ENCODE data around the gene NDUFAF8.

- no peak for TF ChIP-seq EZH2 (IDR thresholded peaks at IDR 0.05; ENCODE audit: borderline replicate concordance, low read depth, low read length, poor library complexity, severe bottlenecking)
- TF ChIP-seq, protein P1, sequence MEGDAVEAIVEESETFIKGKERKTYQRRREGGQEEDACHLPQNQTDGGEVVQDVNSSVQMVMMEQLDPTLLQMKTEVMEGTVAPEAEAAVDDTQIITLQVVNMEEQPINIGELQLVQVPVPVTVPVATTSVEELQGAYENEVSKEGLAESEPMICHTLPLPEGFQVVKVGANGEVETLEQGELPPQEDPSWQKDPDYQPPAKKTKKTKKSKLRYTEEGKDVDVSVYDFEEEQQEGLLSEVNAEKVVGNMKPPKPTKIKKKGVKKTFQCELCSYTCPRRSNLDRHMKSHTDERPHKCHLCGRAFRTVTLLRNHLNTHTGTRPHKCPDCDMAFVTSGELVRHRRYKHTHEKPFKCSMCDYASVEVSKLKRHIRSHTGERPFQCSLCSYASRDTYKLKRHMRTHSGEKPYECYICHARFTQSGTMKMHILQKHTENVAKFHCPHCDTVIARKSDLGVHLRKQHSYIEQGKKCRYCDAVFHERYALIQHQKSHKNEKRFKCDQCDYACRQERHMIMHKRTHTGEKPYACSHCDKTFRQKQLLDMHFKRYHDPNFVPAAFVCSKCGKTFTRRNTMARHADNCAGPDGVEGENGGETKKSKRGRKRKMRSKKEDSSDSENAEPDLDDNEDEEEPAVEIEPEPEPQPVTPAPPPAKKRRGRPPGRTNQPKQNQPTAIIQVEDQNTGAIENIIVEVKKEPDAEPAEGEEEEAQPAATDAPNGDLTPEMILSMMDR (conservative IDR thresholded peaks at IDR 0.05; ENCODE audit: low read depth, low read length) = no peak
These were observed 26.5 kb downstream of the NDUFAF8 start for GRCh38 chr17:81265576-81265975.
